GM21825 (cell line): Measurements from ENCODE around the gene MBOAT1.
A peak's percentile ranks its signal among the peaks of the same experiment; 100 is the strongest.

Experiments
- ATAC-seq: cut with Tn5 transposase; IDR thresholded peaks from one replicate; pipeline ENCODE4 v1.9.1; 2021; ENCODE audit warnings: mild to moderate bottlenecking, moderate library complexity; ENCODE audit not compliant: unreplicated experiment

MBOAT1 gene

DNA sequence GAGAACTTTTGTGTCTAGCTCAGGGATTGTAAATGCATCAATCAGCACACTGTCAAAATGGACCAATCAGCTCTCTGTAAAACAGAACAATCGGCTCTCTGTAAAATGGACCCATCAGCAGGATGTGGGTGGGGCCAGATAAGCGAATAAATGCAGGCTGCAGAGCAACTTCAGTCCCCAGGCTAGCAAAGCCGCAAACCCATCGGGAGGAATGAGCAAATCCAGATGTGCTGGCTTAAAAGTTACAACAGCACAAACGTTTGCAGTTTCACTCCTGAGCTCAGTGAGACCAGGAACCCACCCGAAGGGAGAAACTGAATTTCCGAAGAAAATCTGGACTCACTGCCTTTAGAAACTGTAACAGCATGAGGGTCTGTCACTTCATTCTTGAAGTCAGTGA is 21.9 kb upstream of the MBOAT1 start:
- no peak for ATAC-seq

DNA sequence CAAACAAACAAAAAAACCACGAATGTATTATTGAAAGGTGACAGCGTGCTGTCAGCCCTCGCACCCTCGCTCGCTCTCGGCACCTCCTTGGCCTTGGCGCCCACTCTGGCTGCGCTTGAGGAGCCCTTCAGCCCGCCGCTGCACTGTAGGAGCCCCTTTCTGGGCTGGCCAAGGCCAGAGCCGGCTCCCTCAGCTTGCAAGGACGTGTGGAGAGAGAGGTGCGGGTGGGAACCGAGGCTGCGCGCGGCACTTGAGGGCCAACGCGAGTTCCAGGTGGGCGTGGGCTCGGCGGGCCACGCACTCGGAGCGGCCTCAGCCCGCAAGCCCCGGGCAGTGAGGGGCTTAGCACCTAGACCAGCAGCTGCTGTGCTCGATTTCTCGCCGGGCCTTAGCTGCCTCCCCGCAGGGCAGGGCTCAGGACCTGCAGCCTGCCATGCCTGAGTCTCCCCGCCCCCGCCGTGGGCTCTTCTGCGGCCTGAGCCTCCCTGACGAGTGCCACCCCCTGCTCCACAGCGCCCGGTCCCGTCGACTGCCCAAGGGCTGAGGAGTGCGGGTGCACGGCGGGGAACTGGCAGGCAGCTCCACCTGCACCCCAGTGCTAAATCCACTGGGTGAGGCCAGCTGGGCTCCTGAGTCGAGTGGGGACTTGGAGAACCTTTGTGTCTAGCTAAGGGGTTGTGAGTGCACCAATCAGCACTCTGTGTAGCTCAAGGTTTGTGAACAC is 20.9 kb upstream of the MBOAT1 start:
- ATAC-seq, result no peak

DNA sequence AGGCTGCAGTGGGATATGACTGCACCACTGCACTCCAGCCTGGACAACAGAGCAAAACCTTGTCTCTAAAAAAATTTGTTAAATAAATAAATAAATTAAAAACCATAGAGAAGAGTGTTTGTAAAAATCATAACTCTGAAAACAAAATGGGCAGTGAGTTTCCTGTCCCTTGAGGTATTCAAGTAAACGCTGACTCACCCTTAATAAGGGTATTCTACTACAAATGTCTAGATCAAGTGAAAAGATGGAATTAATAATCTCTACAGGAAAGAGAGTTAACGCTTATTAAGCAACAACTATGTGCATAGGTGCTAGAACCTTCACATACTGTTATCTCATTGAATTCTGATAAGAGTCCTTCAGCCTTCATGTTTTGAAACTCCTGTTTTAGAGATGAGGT is 19.9 kb upstream of the MBOAT1 start:
- no peak for ATAC-seq

DNA sequence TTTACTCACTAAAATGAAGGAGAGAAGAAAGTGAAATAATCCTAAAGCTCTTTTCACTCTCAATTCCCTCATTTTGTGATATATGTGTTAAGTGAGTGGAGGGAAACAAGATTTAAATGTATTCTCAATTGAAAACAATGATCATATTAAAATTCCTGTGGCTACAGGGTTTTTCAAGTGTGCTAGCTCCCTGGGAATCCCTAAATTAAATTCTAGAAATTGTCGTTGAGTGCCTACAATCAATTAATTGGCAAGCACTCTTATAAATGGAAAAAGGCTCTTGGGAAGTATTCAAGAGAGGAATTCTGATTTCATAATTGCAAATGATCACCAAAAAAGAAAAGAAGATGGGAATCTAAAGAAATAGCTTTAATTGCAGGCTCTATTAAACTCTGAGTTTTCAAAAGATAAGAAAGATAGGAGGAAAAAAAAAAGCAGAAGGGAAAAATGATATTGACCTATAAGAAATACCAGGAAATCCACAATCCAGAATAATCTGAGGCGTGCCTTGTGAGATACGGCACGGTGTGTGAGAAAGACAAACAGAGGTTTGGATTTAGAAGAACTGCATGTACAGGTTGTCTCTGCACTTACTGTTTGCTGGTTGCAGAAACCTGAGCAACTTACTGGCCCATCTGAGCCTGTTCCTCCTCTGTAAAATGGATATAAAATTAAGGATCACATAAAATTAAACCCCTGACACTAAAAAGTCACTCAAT is 18.3 kb upstream of the MBOAT1 start:
- ATAC-seq, result no peak

DNA sequence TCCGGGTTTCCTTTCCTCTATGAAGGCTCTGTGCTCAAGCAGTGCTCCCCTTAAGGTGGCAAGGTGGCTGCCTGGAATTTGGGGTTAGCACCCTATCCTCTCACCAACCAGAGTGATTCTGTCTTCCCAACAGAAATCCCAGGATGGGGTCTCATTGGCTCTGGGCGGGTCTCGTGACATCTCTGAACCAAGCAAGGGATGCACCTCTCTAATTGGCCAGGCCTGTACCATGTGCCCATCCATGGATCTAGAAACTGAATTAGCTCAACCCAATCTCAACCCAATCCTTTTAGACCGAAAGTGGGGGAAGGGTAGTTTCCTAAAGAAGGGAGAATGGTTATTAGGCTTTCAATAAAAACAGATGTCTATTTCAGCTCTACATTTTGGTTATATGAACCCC is 17.6 kb upstream of the MBOAT1 start:
- no peak for ATAC-seq

DNA sequence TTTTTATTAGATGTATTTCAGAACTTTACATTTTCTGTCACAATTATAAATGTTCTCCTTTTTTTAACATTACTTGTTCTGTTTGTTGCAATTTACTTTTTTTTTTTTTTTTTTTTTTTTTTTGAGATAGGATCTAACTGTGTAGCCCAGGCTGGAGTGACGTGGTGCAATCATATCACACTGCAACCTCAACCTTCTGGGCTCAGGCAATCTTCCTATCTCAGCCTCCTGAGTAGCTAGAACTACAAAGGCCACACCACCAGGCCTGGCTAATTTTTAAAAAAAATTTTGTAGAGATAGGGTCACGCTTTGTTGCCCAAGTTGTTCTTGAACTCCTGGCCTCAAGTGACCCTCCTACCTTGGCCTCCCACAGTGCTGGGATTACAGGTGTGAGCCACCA is 15.1 kb upstream of the MBOAT1 start:
- no peak for ATAC-seq

GRCh38 chr6:20223141-20223540 is 10.9 kb upstream of the MBOAT1 start:
- ATAC-seq, result no peak

DNA sequence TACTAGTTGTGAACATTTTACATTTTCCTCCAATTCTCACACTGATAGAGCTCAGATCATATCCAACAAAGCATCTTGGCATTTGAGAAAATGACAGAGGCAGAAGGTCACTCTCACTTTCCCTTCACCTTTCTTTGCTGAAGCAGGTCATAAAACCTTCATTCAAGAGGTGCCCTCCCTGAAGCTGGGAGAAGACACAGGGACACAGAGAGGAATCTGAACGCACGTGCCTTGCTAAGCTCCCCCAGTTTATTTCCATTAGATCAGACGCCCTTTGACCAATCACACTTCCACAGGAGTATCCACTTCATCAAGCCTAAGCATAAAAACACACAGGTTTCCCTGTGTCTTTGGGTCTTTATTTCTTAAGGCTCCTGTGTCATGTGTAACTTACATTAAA is 9.2 kb upstream of the MBOAT1 start:
- ATAC-seq, result no peak

GRCh38 chr6:20220359-20220758 is 8.1 kb upstream of the MBOAT1 start:
- no peak for ATAC-seq

GRCh38 chr6:20217891-20218290 is 5.6 kb upstream of the MBOAT1 start:
- no peak for ATAC-seq

DNA sequence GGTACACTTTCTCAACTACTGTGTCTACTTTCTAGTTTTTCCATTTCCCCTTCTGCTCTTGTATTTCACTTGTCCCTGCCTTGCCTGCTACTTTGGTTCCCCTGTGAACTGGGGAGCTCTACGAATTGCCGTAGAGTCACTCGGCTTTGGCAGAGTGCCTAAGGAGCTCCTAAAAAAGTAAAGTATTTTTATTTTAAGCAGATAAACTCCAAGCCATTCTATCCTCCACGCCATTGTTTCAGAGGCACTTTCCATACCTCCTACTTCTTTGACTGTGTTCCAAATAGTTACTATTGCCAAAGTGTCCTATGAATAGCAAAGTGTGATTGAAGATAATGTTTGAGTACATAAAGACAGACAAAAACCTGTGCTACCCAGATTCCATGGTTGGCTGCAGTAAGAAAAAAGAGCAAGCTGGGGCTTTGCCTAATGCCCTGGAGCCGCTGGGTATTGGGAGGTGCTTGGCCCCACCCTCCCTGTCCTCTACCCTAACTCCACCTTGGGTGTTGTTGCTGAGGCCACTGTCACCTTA is 5.1 kb upstream of the MBOAT1 start:
- ATAC-seq, result no peak

- ATAC-seq, result no peak
Measured at GRCh38 chr6:20215310-20215709, 3.0 kb upstream of the MBOAT1 start.

DNA sequence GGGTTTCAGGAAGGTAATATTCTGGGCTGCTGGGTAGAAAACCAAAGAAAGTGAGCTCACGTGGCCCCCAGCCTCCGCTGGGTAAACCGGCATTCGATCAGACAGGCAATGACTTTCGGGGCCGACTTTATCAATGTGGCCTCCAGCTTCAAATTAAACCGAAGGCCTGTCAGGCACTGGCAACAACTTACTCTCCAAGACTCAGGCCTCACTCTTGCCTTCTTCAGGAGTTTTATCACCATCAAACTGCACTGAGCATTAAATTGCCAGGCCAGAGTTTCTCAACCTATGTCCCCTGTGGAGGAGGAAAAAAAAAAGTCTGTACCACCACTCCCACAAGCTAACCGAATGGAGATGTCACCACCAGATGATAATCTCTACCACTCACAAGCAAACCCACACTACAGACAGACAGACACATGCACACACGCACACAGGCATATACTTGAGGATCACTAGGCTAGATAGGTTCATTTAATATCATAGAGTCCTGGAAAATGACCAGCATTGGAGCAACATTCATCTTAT is 1.1 kb upstream of the MBOAT1 start:
- ATAC-seq, result no peak

GRCh38 chr6:20211941-20212391 is 303 bp downstream of the MBOAT1 start:
- ATAC-seq, result peak; percentile 20

DNA sequence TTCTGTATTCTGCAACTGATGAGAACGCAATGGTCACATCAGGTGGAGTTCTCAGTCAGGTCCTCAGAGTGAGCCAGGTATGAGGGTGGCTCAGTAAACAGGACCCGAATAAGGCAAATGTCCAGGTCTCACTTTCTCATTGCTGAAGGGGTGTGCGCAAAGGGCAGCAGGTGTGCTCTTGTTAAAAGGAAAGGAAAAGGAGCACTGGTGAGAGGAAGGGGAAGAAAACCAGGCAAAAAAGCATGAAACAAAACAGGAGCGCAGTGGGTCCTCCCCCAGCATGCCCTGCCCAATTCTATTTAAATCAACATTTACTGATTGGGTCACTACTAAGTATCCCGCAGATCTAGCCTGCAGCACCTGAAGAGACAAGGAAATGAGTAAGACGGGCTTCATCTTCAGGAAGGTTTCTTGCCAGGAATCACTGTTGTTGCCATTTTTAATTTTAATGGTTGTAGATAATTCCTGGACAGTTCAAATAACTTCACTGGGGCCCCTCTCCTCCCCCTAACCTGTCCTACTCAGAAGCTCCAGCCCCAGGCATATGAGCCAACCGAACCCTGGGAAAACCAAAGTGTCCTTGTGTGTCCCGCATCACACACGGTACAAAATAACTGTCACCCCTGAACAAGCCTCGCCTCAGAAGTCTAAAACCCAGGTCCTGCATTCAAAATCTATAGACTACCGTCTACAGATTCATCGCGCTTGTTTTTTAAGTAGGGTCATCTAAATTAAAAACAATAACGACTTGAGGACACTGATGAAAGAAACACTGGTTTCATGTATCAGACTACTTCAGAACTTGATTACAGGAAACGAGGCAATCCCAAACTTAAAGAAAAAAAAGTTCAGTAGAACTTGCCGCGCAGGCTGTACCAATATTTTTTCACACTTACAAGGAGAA is 980 bp downstream of the MBOAT1 start:
- peak; percentile 22 for ATAC-seq

- ATAC-seq, result no peak
Measured at GRCh38 chr6:20210158-20210557, 2.1 kb downstream of the MBOAT1 start.

DNA sequence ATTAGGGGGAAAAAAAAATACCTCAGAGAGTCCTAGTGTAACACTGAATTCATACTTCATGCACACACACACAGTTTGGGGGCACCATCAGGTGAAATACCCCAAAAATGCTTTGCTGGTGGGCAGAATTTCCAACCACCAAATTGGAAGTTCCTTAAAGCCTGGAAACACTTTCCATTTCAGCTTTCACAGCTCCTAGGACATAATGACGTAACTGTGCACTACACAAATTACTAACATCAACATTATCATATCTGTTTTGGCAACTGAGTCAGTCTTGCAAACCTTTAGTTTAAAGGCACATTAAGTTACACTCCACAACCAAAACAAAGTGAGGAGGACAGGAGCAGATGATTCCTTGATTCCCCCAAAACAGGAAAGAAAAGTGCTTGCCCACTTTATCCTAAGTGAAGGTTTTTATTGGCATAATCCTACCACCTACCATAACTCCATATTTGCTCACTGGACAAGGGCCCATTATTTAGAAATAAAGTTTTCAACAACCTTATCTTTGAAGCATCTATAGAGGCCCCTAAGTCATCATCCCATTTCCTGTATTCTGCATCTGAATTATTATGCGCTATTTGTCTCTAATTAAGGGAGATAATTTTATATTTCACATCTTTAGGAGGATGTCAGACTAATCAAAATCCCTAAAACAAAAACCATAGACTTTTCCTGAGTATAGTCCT is 3.4 kb downstream of the MBOAT1 start:
- ATAC-seq, result no peak

DNA sequence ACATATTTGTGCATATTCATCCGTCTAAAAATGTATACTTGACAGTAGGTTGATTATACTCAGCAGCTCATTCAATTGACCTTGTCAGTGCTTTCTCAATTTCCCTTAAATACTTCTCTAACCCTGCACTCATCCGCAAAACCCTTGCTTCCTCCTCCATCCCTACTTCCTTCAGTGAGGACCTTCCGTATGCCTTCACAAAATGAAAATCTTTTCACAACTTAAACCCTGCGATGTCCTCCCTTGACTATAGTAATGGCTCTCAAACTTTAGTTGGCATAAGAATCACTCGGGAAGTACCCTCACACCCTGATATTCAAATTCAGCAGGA is 5.2 kb downstream of the MBOAT1 start:
- no peak for ATAC-seq

- ATAC-seq, result no peak
Measured at GRCh38 chr6:20205722-20206161, 6.5 kb downstream of the MBOAT1 start.

- no peak for ATAC-seq
Measured at GRCh38 chr6:20204512-20204894, 7.8 kb downstream of the MBOAT1 start.
